Measurements from ENCODE around the gene LIPC. TPM values are rescaled to one million over a fixed set of nuclear protein-coding genes. Genes with fewer than 3 reads are reported as not detected.

The LIPC gene
- total and polyA plus RNA-seq, 8 donors = 0.23 to 7.5 (median 0.76) TPM; not detected in 4

DNA sequence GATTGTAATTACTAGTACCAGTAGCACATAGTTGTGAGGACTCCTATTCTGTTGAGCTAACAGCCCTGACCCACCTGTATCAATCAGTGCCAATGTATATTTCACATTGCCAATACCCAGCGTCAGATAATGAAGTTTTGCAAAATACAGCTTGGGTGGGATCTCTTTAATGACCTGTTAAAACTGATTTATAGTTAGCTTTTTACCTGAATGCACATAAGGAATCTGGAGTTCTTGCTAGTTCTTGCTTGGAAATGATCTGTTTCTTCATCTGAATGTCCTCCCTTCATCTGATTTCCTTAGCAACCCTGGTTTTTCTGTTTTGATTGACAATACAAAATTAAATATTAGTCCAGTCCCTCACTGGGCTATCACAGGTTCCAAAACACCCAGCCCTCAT is 62.8 kb downstream of the LIPC start:
- DNase-seq = no peak
- TF ChIP-seq POLR2A (IDR thresholded peaks at IDR 0.05) (no peak), POLR2AphosphoS5 (IDR thresholded peaks at IDR 0.05) (no peak), EP300 (IDR thresholded peaks at IDR 0.05) (no peak)
- TF ChIP-seq, protein P1, sequence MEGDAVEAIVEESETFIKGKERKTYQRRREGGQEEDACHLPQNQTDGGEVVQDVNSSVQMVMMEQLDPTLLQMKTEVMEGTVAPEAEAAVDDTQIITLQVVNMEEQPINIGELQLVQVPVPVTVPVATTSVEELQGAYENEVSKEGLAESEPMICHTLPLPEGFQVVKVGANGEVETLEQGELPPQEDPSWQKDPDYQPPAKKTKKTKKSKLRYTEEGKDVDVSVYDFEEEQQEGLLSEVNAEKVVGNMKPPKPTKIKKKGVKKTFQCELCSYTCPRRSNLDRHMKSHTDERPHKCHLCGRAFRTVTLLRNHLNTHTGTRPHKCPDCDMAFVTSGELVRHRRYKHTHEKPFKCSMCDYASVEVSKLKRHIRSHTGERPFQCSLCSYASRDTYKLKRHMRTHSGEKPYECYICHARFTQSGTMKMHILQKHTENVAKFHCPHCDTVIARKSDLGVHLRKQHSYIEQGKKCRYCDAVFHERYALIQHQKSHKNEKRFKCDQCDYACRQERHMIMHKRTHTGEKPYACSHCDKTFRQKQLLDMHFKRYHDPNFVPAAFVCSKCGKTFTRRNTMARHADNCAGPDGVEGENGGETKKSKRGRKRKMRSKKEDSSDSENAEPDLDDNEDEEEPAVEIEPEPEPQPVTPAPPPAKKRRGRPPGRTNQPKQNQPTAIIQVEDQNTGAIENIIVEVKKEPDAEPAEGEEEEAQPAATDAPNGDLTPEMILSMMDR (IDR thresholded peaks at IDR 0.05) = no peak
- intact Hi-C loops (cut with DNase I; ENCODE audit: low total_unique reads) = no loop called here
- Histone ChIP-seq H3K9me3 (peaks cover under 1 to 6% (median 2%) of the 10 kb centered on the region in 4 donors), H3K27ac (no peak overlapping the region), H3K27me3 (no peaks in the 10 kb centered on the region), H3K36me3 (no peaks in the 10 kb centered on the region), H3K4me1 (peaks cover 0 to 4% (median 0%) of the 10 kb centered on the region in 4 donors), H3K4me3 (no peak overlapping the region)
- 75 to 92% (median 76%) methylated on average over 1 of the region's 1 CpG for WGBS, 5 donors

DNA sequence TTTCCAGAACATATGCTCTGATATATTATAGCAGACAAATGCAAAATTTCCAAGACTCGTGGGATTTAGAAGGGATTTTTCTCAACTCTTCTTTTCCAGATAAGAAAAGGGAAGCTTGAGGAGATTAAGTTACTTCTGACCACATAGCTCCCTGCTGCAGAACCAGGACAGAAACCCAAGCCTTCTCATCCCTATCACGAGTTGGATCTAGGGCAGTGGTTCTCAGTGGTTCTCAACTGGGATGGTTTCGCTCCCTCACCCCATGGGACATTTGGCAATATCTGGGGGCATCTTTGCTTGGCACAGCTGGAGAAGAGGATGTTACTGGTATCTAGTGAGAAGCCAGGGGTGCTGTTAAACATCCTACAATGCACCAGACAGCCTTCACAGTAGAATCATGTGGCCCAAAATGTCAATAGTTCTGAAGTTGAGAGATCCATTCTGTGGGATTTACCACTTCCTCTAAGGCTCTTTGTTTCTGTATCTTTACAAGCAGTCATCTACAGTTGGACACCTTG is 64.2 kb downstream of the LIPC start:
- TF ChIP-seq EP300 (IDR thresholded peaks at IDR 0.05) (no peak), POLR2A (IDR thresholded peaks at IDR 0.05) (no peak), POLR2AphosphoS5 (IDR thresholded peaks at IDR 0.05) (no peak)
- TF ChIP-seq, protein P1 (IDR thresholded peaks at IDR 0.05) = no peak
- Histone ChIP-seq H3K4me3 (no peak overlapping the region), H3K4me1 (peaks cover 0 to 4% (median 0%) of the 10 kb centered on the region in 4 donors), H3K9me3 (no peaks in the 10 kb centered on the region), H3K27me3 (no peaks in the 10 kb centered on the region), H3K27ac (no peak overlapping the region), H3K36me3 (no peaks in the 10 kb centered on the region)
- 51 to 79% (median 67%) methylated on average over 3 of the region's 3 CpGs for WGBS, 5 donors
- intact Hi-C loops (cut with DNase I; ENCODE audit: low total_unique reads) = no loop called here
- DNase-seq = no peak

DNA sequence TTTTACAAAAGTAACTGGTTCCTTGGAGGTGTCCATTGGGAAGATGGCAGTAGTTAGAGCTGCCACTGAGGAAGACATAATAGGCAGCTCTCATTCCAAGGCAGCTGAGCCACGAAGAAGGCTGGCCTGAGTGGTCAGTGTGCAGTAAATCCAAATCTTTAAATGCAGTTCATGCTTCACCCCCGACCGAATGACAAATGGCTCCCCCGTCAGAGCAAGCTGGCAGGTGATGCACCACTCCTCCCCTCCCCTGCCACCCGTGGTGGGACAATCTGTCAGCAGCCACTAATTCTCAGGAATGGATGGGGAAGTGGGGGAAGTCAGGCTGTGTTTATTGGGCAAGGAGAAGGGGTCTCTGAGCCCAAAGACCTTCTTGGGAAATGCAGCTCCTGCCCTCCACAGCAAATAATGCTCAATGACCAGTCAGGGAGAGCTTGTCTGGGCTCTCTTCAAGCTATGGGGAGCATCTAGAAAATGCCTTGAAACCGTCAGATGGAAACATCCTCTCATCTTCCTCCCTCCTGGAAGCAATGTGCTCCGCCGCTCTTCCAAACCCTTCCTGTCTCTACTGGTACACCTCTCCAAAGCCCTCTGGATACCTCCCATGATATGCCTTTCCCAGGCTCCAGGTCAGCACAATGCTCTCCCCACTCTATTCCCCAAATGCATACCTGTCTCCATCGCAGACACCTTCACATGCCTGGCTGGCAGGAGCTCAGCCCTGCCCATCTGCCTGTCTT is 65.4 kb downstream of the LIPC start:
- Histone ChIP-seq H3K27me3 (no peaks in the 10 kb centered on the region), H3K4me1 (peaks cover 0 to 4% (median 0%) of the 10 kb centered on the region in 4 donors), H3K36me3 (no peaks in the 10 kb centered on the region), H3K4me3 (no peak overlapping the region), H3K27ac (no peak overlapping the region), H3K9me3 (no peaks in the 10 kb centered on the region)
- no peak for DNase-seq
- TF ChIP-seq, protein P1 (IDR thresholded peaks at IDR 0.05) = no peak
- TF ChIP-seq POLR2A (IDR thresholded peaks at IDR 0.05) (no peak), POLR2AphosphoS5 (IDR thresholded peaks at IDR 0.05) (no peak), EP300 (IDR thresholded peaks at IDR 0.05) (no peak)
- intact Hi-C loops (cut with DNase I; ENCODE audit: low total_unique reads) = no loop called here
- WGBS, 5 donors = 77 to 92% (median 90%) methylated on average over 9 of the region's 9 CpGs

DNA sequence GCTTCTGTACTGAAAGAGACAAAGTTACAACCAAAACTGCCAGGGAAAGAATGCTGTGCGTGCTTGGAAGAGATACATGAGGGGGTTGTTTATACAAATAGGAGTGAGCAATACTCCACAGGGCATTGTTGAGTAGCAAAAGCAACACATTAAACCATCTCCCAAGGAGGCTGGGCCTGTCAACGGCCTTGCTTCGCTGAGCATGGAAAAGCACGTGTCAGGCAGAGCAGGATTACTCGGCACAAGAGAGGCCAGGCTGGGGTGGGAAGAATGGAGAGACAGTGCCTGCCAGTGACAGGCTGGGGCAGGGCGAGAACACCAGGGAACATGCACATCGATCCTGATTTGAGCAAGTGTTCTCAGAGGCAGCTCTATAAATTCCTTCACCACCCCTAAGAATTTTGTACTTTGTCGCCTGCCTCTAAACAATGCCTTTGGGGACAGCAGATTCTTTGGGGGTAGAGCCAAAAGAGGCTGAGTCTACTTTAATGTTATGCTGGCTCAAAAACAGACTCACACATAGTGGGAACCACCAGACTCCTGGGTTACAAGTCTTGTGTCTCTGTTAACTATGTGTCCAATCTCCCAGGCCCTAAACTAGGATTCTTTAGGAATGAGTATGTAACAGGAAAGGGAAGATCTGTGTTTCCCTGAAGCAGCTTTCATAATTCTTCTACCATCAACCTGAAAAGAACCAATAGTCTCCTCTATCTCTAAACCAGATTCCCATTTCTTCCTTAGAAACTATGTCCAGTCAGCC is 67.2 kb downstream of the LIPC start:
- no peak for DNase-seq
- Histone ChIP-seq H3K36me3 (no peaks in the 10 kb centered on the region), H3K4me1 (peaks cover 0 to 4% (median 2%) of the 10 kb centered on the region in 4 donors), H3K9me3 (no peaks in the 10 kb centered on the region), H3K4me3 (no peak overlapping the region), H3K27me3 (no peaks in the 10 kb centered on the region), H3K27ac (no peak overlapping the region)
- 72 to 80% (median 76%) methylated on average over 8 of the region's 8 CpGs for WGBS, 5 donors
- intact Hi-C loops (cut with DNase I; ENCODE audit: low total_unique reads) = no loop called here
- TF ChIP-seq POLR2A (IDR thresholded peaks at IDR 0.05) (no peak), EP300 (IDR thresholded peaks at IDR 0.05) (no peak), POLR2AphosphoS5 (IDR thresholded peaks at IDR 0.05) (no peak)
- TF ChIP-seq, protein P1 (IDR thresholded peaks at IDR 0.05) = no peak

Data from stomach (tissue), 9 donors.